ENCODE data around the gene RBM20.

Gene RBM20

DNA sequence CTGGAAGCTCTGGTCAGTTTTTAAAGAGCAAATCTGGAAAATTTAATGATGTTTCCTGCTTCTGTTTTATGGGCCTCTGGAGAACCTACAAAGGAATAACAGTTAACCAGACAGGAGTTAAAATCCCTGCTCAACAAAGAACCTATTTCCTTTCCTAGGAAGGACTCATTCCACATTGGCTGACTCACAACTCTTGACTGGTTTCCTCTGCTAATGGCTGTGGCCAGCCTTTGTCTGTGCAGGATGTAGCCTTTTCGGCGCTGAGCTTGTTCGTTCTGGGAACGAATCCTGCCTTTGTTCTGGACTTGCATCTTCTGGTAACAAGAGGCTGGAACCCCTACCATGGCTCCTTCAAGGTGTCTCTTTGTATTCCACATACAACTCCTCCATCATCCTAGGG lies 114.8 kb downstream of the RBM20 start:
- no peak for TF ChIP-seq CTCF (IDR thresholded peaks at IDR 0.05; ENCODE audit: insufficient read depth, missing control alignments)
- no peak for FAIRE-seq
- no peak for DNase-seq (ENCODE audit: insufficient read length, low spot score)

DNA sequence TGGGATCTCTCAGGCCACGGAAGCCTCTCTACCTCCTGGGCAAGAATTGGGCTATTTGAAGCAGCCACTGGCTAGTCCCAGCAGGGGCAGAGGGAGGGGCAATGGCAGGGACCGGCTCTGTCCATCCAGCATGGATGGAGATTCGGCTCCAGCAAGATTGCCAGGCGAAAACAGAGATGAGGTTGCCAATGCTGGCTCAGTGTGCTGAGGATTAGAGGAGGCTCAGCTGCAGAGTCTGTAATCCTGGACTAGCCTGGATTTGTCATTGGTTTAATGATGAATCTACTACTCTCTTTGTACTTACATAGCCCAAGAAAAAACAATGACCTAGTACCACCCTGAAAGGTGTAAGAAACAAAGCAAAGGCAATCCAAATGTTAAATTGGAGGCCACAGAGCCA lies 115.4 kb downstream of the RBM20 start:
- FAIRE-seq (no peak), DNase-seq (ENCODE audit: insufficient read length, low spot score) (peak; percentile 48)
- no peak for TF ChIP-seq CTCF (IDR thresholded peaks at IDR 0.05; ENCODE audit: insufficient read depth, missing control alignments)

GRCh38 chr10:110762109-110762848 lies 118.1 kb downstream of the RBM20 start:
- FAIRE-seq, result no peak
- no peak for DNase-seq (ENCODE audit: insufficient read length, low spot score)
- TF ChIP-seq CTCF (IDR thresholded peaks at IDR 0.05; ENCODE audit: insufficient read depth, missing control alignments), result no peak

GRCh38 chr10:110762849-110763211 lies 118.7 kb downstream of the RBM20 start:
- TF ChIP-seq CTCF (IDR thresholded peaks at IDR 0.05; ENCODE audit: insufficient read depth, missing control alignments), result no peak
- DNase-seq (ENCODE audit: insufficient read length, low spot score), result no peak
- FAIRE-seq, result no peak

DNA sequence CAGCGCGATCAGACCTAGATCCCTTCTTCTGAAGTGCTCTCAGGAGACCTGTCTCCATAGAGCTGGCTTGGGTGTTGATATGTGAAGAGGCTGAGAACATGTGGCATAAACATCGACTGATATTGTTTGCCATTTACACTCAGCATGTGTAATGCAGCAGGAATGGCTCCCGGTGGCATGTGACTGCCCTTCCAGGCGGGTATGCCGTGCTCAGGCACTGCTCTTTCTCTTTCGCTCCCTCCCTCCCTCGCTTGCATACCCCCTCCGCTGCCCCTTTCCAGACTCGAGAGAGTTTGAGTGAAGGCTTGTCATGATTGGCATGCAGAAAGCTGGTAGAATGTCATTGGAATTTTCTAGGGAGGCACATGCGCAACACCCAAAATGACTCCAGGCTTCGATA lies 120.2 kb downstream of the RBM20 start:
- no peak for FAIRE-seq
- no peak for DNase-seq (ENCODE audit: insufficient read length, low spot score)
- TF ChIP-seq CTCF (IDR thresholded peaks at IDR 0.05; ENCODE audit: insufficient read depth, missing control alignments), result no peak

GRCh38 chr10:110764793-110765512 lies 120.8 kb downstream of the RBM20 start:
- no peak for DNase-seq (ENCODE audit: insufficient read length, low spot score)
- no peak for TF ChIP-seq CTCF (IDR thresholded peaks at IDR 0.05; ENCODE audit: insufficient read depth, missing control alignments)
- FAIRE-seq, result no peak

All from D721Med (cell line).